SU-DHL-6 (cell line): Measurements from ENCODE around the gene EEPD1.

Experiments used
- H2AFZ ChIP-seq: fragments of 200-600 bp; sonication (generic); 2 replicates; pipeline ENCODE4 v1.6.1; 2014; ENCODE audit warnings: low read depth, mild to moderate bottlenecking, moderate library complexity, mixed read lengths, antibody characterized with exemption, low read length; ENCODE audit not compliant: severe bottlenecking
- H3F3A ChIP-seq: fragments of 200-600 bp; shearing (Covaris generic); 2 replicates; pipeline ENCODE4 v1.6.0; 2016; ENCODE audit warnings: antibody characterized with exemption, mild to moderate bottlenecking; ENCODE audit not compliant: insufficient read depth
- H3K27ac ChIP-seq: fragments of 200-600 bp; sonication (generic); 2 replicates; pipeline ENCODE4 v1.5.1; 2016; ENCODE audit warnings: low read depth, mild to moderate bottlenecking, low read length, moderate library complexity, mixed read lengths
- H3K27me3 ChIP-seq: fragments of 200-600 bp; sonication (generic), shearing (Covaris generic); 2 replicates; pipeline ENCODE4 v1.6.0; 2014; ENCODE audit warnings: mild to moderate bottlenecking, low read length
- H3K36me3 ChIP-seq: fragments of 200-600 bp; sonication (generic); 2 replicates; pipeline ENCODE4 v1.6.1; 2014; ENCODE audit warnings: mild to moderate bottlenecking, low read length, mixed read lengths
- H3K4me2 ChIP-seq: fragments of 300-600, 200-600 bp; shearing (Covaris generic), sonication (generic); 2 replicates; pipeline ENCODE4 v1.6.0; 2014; ENCODE audit warnings: low read length, low read depth, mild to moderate bottlenecking; ENCODE audit not compliant: poor library complexity, severe bottlenecking
- H3K4me3 ChIP-seq: fragments of 200-600 bp; sonication (generic); 2 replicates; pipeline ENCODE4 v1.5.1; 2014; ENCODE audit warnings: antibody characterized with exemption, low read length, mild to moderate bottlenecking, mixed read lengths; ENCODE audit not compliant: insufficient read depth, poor library complexity, severe bottlenecking
- H3K79me2 ChIP-seq: fragments of 200-600 bp; sonication (generic); 2 replicates; pipeline ENCODE4 v1.6.1; 2014; ENCODE audit warnings: mild to moderate bottlenecking, low read length, moderate library complexity; ENCODE audit not compliant: insufficient read depth
- H3K9ac ChIP-seq: fragments of 200-600 bp; sonication (generic); 2 replicates; pipeline ENCODE4 v1.7.0; 2014; ENCODE audit warnings: mild to moderate bottlenecking, low read length
- H3K9me2 ChIP-seq: fragments of 200-600 bp; sonication (generic); replicated peaks from 2 replicates; pipeline ENCODE4 v1.6.1; 2014; ENCODE audit warnings: low read length; ENCODE audit not compliant: insufficient read depth
- H3K9me3 ChIP-seq: fragments of 200-600 bp; sonication (generic); 2 replicates; pipeline ENCODE4 v1.6.1; 2014; ENCODE audit warnings: low read length, mixed read lengths; ENCODE audit not compliant: insufficient read depth
- H4K20me1 ChIP-seq: fragments of 200-600 bp; sonication (generic); 2 replicates; pipeline ENCODE4 v1.6.1; 2014; ENCODE audit warnings: low read depth, mild to moderate bottlenecking, antibody characterized with exemption, low read length, moderate library complexity, mixed read lengths
- EZH2phosphoT487 ChIP-seq: fragments of 200-600 bp; sonication (generic), shearing (Covaris generic); conservative IDR thresholded peaks from 2 replicates; pipeline ENCODE4 v1.6.1; 2018; ENCODE audit warnings: mild to moderate bottlenecking, antibody characterized with exemption, low read length, moderate library complexity, mixed read lengths
- TF ChIP-seq, protein P1 (sequence below): fragments of 200-600 bp; sonication (generic); IDR thresholded peaks from one replicate; pipeline ENCODE4 v1.5.1; 2017; ENCODE audit warnings: antibody characterized with exemption, mild to moderate bottlenecking, low read length, moderate library complexity; ENCODE audit not compliant: insufficient read depth, poor library complexity, severe bottlenecking

The EEPD1 gene

DNA sequence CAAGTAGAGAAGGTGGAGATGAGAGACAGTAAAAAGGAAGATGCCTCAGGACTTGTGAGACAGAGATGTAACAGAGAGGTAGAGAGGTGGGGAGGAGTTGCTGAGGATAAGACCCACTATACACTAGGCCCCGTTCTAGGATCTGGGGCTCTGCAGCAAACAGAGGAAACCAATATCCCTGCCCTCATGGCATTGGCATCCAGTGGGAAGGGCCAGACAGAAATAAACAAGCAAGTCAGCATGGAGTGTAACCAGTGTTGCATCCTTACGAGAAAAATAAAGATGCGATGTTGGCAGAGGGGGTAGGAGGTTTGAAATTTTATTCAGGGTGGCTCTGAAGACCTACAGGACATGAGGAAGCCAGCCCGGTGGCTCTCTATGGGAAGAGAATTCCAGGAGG, 22.0 kb upstream of the EEPD1 start:
- Histone ChIP-seq H3K4me2 (no peak overlapping the region), H3K27ac (no peak overlapping the region), H4K20me1 (no peaks in the 10 kb centered on the region), H3K79me2 (no peaks in the 10 kb centered on the region), H3K36me3 (no peaks in the 10 kb centered on the region), H3F3A (no peaks in the 10 kb centered on the region), H3K9me3 (no peaks in the 10 kb centered on the region), H3K9ac (no peak overlapping the region), H3K4me3 (no peak overlapping the region), H3K27me3 (no peaks in the 10 kb centered on the region), H2AFZ (peak overlapping the region; percentile 30), H3K9me2 (no peaks in the 10 kb centered on the region)
- no peak for TF ChIP-seq EZH2phosphoT487
- TF ChIP-seq, protein P1, sequence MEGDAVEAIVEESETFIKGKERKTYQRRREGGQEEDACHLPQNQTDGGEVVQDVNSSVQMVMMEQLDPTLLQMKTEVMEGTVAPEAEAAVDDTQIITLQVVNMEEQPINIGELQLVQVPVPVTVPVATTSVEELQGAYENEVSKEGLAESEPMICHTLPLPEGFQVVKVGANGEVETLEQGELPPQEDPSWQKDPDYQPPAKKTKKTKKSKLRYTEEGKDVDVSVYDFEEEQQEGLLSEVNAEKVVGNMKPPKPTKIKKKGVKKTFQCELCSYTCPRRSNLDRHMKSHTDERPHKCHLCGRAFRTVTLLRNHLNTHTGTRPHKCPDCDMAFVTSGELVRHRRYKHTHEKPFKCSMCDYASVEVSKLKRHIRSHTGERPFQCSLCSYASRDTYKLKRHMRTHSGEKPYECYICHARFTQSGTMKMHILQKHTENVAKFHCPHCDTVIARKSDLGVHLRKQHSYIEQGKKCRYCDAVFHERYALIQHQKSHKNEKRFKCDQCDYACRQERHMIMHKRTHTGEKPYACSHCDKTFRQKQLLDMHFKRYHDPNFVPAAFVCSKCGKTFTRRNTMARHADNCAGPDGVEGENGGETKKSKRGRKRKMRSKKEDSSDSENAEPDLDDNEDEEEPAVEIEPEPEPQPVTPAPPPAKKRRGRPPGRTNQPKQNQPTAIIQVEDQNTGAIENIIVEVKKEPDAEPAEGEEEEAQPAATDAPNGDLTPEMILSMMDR = no peak

DNA sequence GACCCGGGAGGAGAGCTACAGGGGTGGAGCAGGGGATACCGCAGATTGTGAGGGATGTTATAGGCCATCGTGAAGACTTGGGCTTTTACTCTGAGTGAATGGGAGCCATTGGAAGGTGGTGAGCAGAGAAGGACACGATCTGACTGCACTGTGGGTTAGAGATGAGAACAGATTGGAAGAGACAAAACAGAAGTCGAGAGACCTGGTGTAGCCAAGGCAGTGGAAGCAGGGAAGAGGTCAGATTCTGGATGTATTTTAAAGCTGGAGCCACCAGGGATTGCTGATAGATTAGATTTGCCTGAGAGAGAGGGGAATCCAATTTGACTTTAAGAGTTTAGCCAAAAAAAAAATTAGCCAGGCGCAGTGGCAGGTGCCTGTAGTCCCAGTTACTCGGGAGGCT, 21.6 kb upstream of the EEPD1 start:
- Histone ChIP-seq H3K27me3 (no peaks in the 10 kb centered on the region), H3K9ac (no peak overlapping the region), H3K36me3 (no peaks in the 10 kb centered on the region), H3K4me3 (no peak overlapping the region), H3K4me2 (no peak overlapping the region), H3K9me2 (no peaks in the 10 kb centered on the region), H2AFZ (no peak overlapping the region), H3F3A (no peaks in the 10 kb centered on the region), H3K79me2 (no peaks in the 10 kb centered on the region), H4K20me1 (no peaks in the 10 kb centered on the region), H3K27ac (no peak overlapping the region), H3K9me3 (no peaks in the 10 kb centered on the region)
- TF ChIP-seq EZH2phosphoT487 = no peak
- TF ChIP-seq, protein P1 = no peak

DNA sequence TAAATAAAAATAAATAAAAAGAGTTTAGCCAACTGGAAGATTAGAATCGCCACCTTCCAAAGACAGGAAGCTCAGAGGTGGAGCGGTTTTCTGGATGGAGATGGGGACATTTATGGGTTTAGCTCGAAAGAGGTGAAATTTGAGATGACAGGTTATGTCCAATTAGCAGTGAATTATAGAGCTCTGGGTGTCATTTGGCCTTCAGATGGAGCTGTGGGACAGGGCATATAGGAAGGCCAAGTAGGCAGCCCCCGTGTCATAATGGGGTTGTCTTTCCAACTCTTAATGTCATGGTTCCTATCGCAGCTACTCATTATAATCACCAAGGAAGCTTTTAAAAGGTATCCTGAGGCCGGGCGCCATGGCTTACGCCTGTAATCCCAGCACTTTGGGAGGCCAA, 21.0 kb upstream of the EEPD1 start:
- no peaks in the 10 kb centered on the region for H3K36me3 ChIP-seq
- H3K9me2 ChIP-seq = no peaks in the 10 kb centered on the region
- no peak overlapping the region for H3K4me2 ChIP-seq
- no peaks in the 10 kb centered on the region for H3F3A ChIP-seq
- H3K4me3 ChIP-seq = no peak overlapping the region
- H4K20me1 ChIP-seq = no peaks in the 10 kb centered on the region
- no peak overlapping the region for H3K27ac ChIP-seq
- TF ChIP-seq EZH2phosphoT487 = no peak
- TF ChIP-seq, protein P1 = peak; percentile 12
- no peaks in the 10 kb centered on the region for H3K27me3 ChIP-seq
- H3K9ac ChIP-seq = no peak overlapping the region
- H2AFZ ChIP-seq = no peak overlapping the region
- no peaks in the 10 kb centered on the region for H3K9me3 ChIP-seq
- H3K79me2 ChIP-seq = no peaks in the 10 kb centered on the region
